Neural crest cell (in vitro differentiated cells): Measurements from ENCODE around the gene ADAMTS16. TPM values are rescaled to one million over a fixed set of nuclear protein-coding genes. Genes with fewer than 3 reads are reported as not detected.

Experiments used
- DNase-seq: peaks from one replicate; pipeline ENCODE4 v3.0.0; 2021; ENCODE audit warnings: low read depth, mixed read lengths, low spot score
- H3K27ac Mint-ChIP-seq: one replicate; pipeline ENCODE4 v1.8.0; 2021; ENCODE audit warnings: mild to moderate bottlenecking, mixed read lengths; ENCODE audit not compliant: unreplicated experiment
- H3K27me3 Mint-ChIP-seq: 2 replicates; pipeline ENCODE4 v1.8.0; 2021; ENCODE audit warnings: low read depth, mild to moderate bottlenecking, mixed read lengths
- H3K36me3 Mint-ChIP-seq: 2 replicates; pipeline ENCODE4 v1.8.0; 2021; ENCODE audit warnings: low read depth, mild to moderate bottlenecking, mixed read lengths
- H3K4me1 Mint-ChIP-seq: 2 replicates; pipeline ENCODE4 v1.8.0; 2021; ENCODE audit warnings: mixed read lengths
- H3K4me3 Mint-ChIP-seq: one replicate; pipeline ENCODE4 v1.8.0; 2021; ENCODE audit warnings: mild to moderate bottlenecking, mixed read lengths
- H3K9me3 Mint-ChIP-seq: 2 replicates; pipeline ENCODE4 v1.8.0; 2021; ENCODE audit warnings: mixed read lengths
- total RNA-seq: library from RNA; stranded (reverse); gene quantifications from 2 replicates; pipeline ENCODE4 v1.2.1, GENCODE V29; 2021
- TF ChIP-seq, protein P1 (sequence below): fragments of 200-600 bp; sonication (generic); conservative IDR thresholded peaks from 2 replicates; pipeline ENCODE4 v1.5.0; 2021; ENCODE audit warnings: antibody characterized with exemption, mild to moderate bottlenecking

The ADAMTS16 gene
- total RNA-seq, 1 donor from 2014 or later = 1.7 TPM

DNA sequence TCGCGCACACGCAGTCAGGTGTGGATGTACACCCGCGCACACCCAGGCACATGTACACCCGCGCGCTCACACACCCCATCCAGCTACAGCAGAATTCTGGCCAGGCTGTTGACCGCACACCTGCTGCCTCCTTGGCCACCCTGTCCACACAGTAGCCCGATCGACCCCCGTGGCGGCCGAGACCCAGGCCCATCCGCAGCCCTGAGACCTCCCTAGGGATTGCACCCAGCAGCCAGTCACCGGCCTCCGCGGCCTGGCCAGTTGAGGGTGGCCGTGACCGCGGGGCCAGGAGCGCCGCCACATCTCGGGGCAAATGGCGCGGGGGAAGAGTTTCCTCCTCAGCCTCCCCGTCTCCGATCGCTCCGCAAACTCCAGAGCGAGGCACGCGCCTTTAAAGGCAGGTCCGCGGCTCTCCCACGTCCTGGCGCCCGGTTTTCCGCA is 774 bp upstream of the ADAMTS16 start:
- H3K36me3 Mint-ChIP-seq = no peaks in the 10 kb centered on the region
- H3K4me1 Mint-ChIP-seq = peaks cover 11% of the 10 kb centered on the region
- peaks cover 54% of the 10 kb centered on the region for H3K27me3 Mint-ChIP-seq
- no peak overlapping the region for H3K27ac Mint-ChIP-seq
- peak overlapping the region; percentile 83 for H3K4me3 Mint-ChIP-seq
- no peaks in the 10 kb centered on the region for H3K9me3 Mint-ChIP-seq
- no peak for DNase-seq
- TF ChIP-seq, protein P1, sequence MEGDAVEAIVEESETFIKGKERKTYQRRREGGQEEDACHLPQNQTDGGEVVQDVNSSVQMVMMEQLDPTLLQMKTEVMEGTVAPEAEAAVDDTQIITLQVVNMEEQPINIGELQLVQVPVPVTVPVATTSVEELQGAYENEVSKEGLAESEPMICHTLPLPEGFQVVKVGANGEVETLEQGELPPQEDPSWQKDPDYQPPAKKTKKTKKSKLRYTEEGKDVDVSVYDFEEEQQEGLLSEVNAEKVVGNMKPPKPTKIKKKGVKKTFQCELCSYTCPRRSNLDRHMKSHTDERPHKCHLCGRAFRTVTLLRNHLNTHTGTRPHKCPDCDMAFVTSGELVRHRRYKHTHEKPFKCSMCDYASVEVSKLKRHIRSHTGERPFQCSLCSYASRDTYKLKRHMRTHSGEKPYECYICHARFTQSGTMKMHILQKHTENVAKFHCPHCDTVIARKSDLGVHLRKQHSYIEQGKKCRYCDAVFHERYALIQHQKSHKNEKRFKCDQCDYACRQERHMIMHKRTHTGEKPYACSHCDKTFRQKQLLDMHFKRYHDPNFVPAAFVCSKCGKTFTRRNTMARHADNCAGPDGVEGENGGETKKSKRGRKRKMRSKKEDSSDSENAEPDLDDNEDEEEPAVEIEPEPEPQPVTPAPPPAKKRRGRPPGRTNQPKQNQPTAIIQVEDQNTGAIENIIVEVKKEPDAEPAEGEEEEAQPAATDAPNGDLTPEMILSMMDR = no peak

DNA sequence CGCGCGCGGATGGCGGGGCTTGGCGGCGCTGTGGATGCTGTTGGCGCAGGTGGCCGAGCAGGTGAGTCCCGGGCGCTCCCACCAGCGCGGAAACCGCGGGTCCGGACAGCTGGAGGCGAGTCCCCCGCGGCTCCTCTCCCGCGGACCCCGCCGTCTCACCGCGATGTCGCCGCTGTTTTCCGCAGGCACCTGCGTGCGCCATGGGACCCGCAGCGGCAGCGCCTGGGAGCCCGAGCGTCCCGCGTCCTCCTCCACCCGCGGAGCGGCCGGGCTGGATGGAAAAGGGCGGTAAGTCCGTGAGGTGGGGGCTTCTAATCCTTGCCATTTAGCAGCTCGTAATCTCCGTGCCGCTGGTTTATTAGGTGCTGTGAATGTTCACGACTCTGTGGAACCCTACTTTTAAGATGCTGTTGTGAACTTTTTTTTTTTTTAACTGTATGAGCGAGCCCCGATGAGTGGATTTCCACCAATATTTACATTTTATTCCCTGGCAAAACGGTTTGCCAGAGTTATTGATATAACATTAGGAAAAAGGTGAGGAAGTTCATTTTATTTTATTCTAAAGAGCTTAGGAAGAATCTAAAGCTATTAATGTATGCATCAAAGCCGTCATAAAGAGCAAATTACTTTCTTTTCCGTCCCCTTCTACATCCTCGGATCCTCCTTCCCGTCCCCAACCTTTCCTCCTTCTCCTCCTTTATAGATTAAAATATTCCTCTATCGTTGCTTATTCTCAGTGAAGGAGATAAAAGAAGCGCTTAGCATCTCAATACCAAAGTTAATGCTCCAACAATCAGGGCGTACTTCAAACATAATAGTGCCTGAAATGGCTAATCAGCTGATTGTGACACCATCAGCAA is 579 bp downstream of the ADAMTS16 start:
- Mint-ChIP-seq H3K27me3 (peaks cover 54% of the 10 kb centered on the region), H3K4me1 (peaks cover 11% of the 10 kb centered on the region), H3K4me3 (peak overlapping the region; percentile 88), H3K9me3 (no peaks in the 10 kb centered on the region), H3K36me3 (no peaks in the 10 kb centered on the region), H3K27ac (no peak overlapping the region)
- TF ChIP-seq, protein P1 = no peak
- DNase-seq = peak; percentile 15

DNA sequence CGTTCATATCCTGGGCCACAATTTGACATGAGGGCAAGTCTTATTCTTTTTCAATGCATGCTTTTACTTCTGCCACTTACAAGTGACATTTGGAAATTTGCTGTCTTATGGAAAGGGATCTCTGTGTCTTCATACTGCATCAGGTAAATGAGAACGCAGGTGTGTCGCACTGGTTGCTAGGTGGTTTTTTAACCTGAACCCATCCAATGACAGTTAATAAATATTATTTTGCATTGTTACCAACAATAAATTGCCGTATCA is 1.1 kb downstream of the ADAMTS16 start:
- Mint-ChIP-seq H3K36me3 (no peaks in the 10 kb centered on the region), H3K27ac (no peak overlapping the region), H3K4me1 (peaks cover 11% of the 10 kb centered on the region), H3K9me3 (no peaks in the 10 kb centered on the region), H3K4me3 (peak overlapping the region; percentile 88), H3K27me3 (peaks cover 54% of the 10 kb centered on the region)
- no peak for DNase-seq
- TF ChIP-seq, protein P1 = no peak

DNA sequence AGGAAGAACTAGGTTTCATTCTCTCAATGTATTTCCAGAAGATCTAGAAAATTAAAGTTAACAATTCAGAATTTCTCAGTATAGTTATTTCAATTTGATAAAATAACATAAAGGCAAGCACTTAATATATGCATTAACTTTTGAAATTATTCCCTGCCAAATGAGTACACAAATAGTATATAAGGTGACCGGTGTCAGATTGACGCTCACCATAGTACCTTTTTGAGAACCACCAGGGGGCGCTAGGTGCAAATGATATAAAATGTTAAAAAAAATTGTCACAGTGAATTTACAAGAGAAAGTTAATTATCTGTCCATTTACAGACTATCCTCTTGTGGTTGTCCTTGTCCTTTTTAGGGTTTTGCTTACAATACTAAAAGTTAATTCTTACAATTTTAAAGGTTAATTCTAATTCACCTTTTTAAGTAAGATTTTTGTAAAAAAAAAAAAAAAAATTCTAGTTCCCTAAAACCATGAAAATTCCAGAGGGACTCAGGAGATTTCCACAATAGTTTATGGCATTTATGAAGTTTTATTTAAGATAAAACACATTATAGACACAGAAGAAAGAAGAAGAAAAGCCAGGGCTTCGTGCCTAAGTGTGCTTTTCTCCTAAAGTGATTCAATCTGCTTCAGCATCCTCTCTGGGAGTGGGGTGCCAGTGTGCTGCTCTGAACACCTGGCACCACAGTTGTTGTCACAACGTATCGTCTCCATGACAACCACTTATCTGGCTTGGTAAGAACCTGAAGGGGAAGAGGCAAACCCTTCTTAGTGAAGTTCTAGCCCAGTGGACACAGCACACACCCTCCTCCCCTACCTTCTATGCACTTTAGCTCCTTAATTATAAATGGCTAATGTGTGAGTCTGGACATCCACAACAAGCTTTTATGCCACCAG is 1.7 kb downstream of the ADAMTS16 start:
- H3K36me3 Mint-ChIP-seq = no peaks in the 10 kb centered on the region

DNA sequence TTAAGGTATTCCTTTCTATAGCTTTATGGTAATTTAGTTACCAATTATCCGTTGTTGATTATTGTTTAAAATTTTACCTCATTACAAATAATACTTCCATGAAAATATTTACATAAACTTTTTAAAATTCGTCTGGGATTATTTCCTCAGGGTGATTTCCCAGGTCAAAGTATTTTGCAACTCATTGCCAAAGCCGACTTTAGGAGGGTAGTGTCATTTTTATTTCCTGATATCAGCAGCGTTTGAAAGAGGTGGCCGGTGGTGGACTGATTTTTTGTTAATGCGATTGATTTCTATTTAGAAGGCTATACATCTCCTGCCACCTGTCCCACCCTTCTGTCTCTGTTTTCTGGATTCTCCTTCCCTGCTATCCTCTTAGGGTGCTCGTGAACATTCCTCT is 4.3 kb downstream of the ADAMTS16 start:
- Mint-ChIP-seq H3K36me3 (no peaks in the 10 kb centered on the region), H3K27me3 (peaks cover 33% of the 10 kb centered on the region), H3K9me3 (peaks cover 4% of the 10 kb centered on the region), H3K4me3 (no peak overlapping the region), H3K27ac (no peak overlapping the region), H3K4me1 (peaks cover 11% of the 10 kb centered on the region)
- no peak for DNase-seq
- TF ChIP-seq, protein P1 = no peak

More for the DNA sequence above, 1.7 kb downstream of the ADAMTS16 start:
- TF ChIP-seq, protein P1 = peak; percentile 93
- DNase-seq = peak; percentile 70
- H3K4me1 Mint-ChIP-seq = peaks cover 11% of the 10 kb centered on the region
- H3K27ac Mint-ChIP-seq = no peak overlapping the region
- peaks cover 49% of the 10 kb centered on the region for H3K27me3 Mint-ChIP-seq
- H3K9me3 Mint-ChIP-seq = no peaks in the 10 kb centered on the region
- H3K4me3 Mint-ChIP-seq = peak overlapping the region; percentile 88
